Activated naive CD4-positive, alpha-beta T cell treated with anti-CD3 and anti-CD28 coated beads for 36 hours (primary cell): ENCODE data around the gene SH3BP5L. TPM values are rescaled to one million over a fixed set of nuclear protein-coding genes. Genes with fewer than 3 reads are reported as not detected.

Source experiments
- CTCF ChIA-PET: fragments of 350-600 bp; sonication (Branson Sonifier 250); formaldehyde crosslinking; loops from one replicate; lab custom pipeline; 2021; ENCODE audit warnings: antibody characterized with exemption; lab: Charles Lee
- DNase-seq: peaks from one replicate; pipeline ENCODE4 v3.0.0-alpha.2; 2020
- H3K27ac Mint-ChIP-seq: one replicate; pipeline ENCODE4 v1.8.0; 2021; ENCODE audit warnings: mild to moderate bottlenecking, mixed read lengths
- H3K27me3 Mint-ChIP-seq: one replicate; pipeline ENCODE4 v1.8.0; 2021; ENCODE audit warnings: low read depth, mixed read lengths
- H3K36me3 Mint-ChIP-seq: one replicate; pipeline ENCODE4 v1.8.0; 2021; ENCODE audit warnings: low read depth, mixed read lengths
- H3K4me1 Mint-ChIP-seq: one replicate; pipeline ENCODE4 v1.8.0; 2021; ENCODE audit warnings: low read depth, mixed read lengths
- H3K4me3 Mint-ChIP-seq: one replicate; pipeline ENCODE4 v1.8.0; 2021; ENCODE audit warnings: mild to moderate bottlenecking, moderate library complexity, mixed read lengths
- H3K9me3 Mint-ChIP-seq: one replicate; pipeline ENCODE4 v1.8.0; 2021; ENCODE audit warnings: mixed read lengths
- intact Hi-C: fragments of 100-400 bp; cut with micrococcal nuclease; formaldehyde crosslinking; loops from one replicate; pipeline ENCODE4 v1.15.1; 2023
- total RNA-seq, 2 experiments: library from RNA; stranded (reverse); gene quantifications; one replicate each; pipeline ENCODE4 v1.2.3, GENCODE V29; 2021

Gene SH3BP5L
- total RNA-seq, 2 experiments from 2014 or later, result 20.3 to 20.5 TPM

DNA sequence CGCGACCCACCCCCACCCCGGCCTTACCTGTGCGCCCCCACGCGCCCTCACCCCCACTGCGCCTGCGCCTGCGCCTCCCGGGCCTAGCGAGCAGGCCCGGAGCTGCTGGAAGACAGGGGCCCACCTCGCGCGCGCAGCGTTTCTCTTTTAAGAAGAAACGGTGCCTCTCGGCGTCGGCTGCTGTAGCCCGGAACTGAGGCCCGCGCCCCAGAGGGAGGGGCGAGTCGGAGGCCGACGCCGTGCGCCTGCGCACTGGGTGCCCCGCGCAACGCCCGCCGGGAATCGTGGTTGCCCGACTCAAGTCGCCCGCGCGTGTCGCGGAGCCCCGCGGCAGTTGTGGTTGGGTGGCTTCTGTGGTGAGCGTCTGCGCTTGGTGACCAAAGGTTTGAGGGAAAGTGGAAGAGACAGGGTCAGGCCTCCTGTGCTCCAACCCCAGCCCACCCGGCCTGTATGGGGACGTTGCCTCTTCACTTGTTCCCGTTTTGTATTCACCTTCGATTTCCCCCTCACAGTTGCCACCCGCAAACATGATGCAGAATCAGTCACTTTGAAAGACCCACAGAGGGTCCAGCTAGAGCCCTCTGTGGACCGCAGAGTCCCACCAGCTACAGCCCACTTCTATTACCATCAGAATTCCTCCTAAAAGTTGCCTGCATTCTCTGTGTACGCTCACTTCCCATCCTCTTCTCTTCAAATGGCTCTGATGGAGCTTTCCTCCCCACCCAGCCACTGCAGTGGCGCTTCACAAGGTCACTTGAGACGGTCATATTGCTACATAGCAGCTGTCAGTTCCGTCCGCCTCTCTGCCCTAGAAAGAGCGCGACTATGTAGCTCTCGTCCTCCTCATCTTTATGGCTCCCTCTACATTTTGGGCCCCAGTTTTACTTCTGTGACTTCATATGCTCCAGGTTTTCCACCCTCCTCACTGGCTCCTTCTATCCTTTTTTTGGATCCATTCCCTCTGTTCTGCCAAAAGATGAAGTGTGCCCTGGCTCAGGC is 33.5 kb upstream of the SH3BP5L start, which contains the start of gene ZNF692:
Gene ZNF692, minus strand, starts transcription at position 195 of the 999 bp plus-strand sequence. CDS start 776 bp downstream, outside the sequence.
- no peaks in the 10 kb centered on the region for H3K27me3 Mint-ChIP-seq
- H3K9me3 Mint-ChIP-seq, result no peaks in the 10 kb centered on the region
- CTCF ChIA-PET, result interaction anchor here (0.6 to 3.2 kb wide), 16 partner anchors 8 to 42 kb away, joined by 3 to 28 read pairs (median 4); partner anchors contain the start of genes SH3BP5L and ZNF672
- intact Hi-C loops, result loop anchor here (1.0 to 2.0 kb wide), 6 partner anchors 14 to 1926 kb away; partner anchors contain the start of genes PGBD2 and ZNF672
- peaks cover 65% of the 10 kb centered on the region for H3K4me1 Mint-ChIP-seq
- H3K4me3 Mint-ChIP-seq, result peak within 1 kb of the TSS; percentile 94
- peak within 1 kb of the TSS; percentile 93 for H3K27ac Mint-ChIP-seq
- DNase-seq, result peak; percentile 97
- H3K36me3 Mint-ChIP-seq, result peaks cover 30% of the 10 kb centered on the region

GRCh38 chr1:248858096-248858890 is 32.6 kb upstream of the SH3BP5L start:
- Mint-ChIP-seq H3K27ac (peak overlapping the region; percentile 93), H3K4me3 (peak overlapping the region; percentile 94), H3K36me3 (peaks cover 34% of the 10 kb centered on the region), H3K4me1 (peaks cover 64% of the 10 kb centered on the region), H3K27me3 (no peaks in the 10 kb centered on the region), H3K9me3 (no peaks in the 10 kb centered on the region)
- CTCF ChIA-PET, result interaction anchor here (0.6 to 3.2 kb wide), 11 partner anchors 8 to 36 kb away, joined by 3 to 28 read pairs (median 6); partner anchors contain the start of genes SH3BP5L and ZNF672
- DNase-seq, result peak; percentile 48
- intact Hi-C loops, result loop anchor here (1.0 to 2.0 kb wide), 2 partner anchors 66 to 1925 kb away; no protein-coding TSS in a partner anchor

GRCh38 chr1:248857749-248858095 is 32.0 kb upstream of the SH3BP5L start:
- H3K27me3 Mint-ChIP-seq, result no peaks in the 10 kb centered on the region
- no peak for DNase-seq
- peak overlapping the region; percentile 93 for H3K27ac Mint-ChIP-seq
- H3K4me3 Mint-ChIP-seq, result peak overlapping the region; percentile 94
- no peaks in the 10 kb centered on the region for H3K9me3 Mint-ChIP-seq
- CTCF ChIA-PET, result interaction anchor here (1.0 to 3.2 kb wide), 9 partner anchors 8 to 35 kb away, joined by 3 to 28 read pairs (median 11); partner anchors contain the start of genes SH3BP5L and ZNF672
- H3K36me3 Mint-ChIP-seq, result peaks cover 34% of the 10 kb centered on the region
- peaks cover 60% of the 10 kb centered on the region for H3K4me1 Mint-ChIP-seq
- intact Hi-C loops, result loop anchor here (1.0 to 2.0 kb wide), 2 partner anchors 67 to 1925 kb away; no protein-coding TSS in a partner anchor

DNA sequence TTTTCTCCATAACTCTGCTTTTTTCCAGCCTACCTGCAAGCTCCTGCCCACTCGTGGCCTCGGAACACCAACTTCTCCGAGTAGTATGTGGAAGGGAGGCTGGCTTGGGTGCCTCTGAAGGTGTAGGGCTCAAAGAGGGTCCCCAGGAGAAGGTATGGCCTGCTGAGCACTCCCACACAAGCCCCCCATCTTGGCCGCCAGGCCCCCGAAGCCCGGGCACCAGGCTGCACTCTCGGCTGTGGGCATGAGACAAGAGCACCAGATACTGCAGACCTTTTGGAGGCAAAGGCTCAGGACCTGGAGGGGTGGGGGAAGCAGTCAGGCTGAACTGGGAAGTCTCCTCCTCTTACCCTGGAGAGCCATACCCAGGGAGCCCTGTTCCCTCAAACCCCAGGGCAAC is 31.5 kb upstream of the SH3BP5L start:
- Mint-ChIP-seq H3K27me3 (no peaks in the 10 kb centered on the region), H3K4me3 (peak overlapping the region; percentile 94), H3K9me3 (no peaks in the 10 kb centered on the region), H3K36me3 (peaks cover 34% of the 10 kb centered on the region), H3K27ac (peak overlapping the region; percentile 93), H3K4me1 (peaks cover 55% of the 10 kb centered on the region)
- no peak for DNase-seq
- CTCF ChIA-PET, result interaction anchor here (1.1 to 2.7 kb wide), 2 partner anchors 16 to 20 kb away, joined by 4 to 15 read pairs; partner anchors contain the start of gene ZNF672
- intact Hi-C loops, result no loop called here

DNA sequence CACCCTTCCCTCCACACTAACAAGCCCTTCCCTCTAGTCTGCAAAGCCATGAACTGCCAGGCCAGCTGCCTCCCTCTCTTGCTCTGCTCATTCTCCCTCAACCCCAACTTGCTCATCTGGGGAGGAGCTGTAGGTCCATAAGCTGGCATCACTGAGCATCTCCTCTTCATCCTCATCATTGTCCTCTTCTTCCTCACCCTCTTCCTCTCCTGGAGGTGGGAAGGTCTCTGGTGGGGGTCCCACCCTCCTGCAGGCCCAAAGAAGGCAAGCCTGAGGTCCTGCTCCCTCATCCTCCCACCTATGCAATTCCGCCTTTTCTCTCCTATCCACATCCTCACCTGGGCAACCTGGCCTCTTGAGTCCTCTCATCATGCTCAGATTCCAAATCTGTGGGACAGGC is 30.5 kb upstream of the SH3BP5L start:
- Mint-ChIP-seq H3K9me3 (no peaks in the 10 kb centered on the region), H3K27me3 (no peaks in the 10 kb centered on the region), H3K27ac (no peak overlapping the region), H3K4me3 (no peak overlapping the region), H3K36me3 (peaks cover 34% of the 10 kb centered on the region), H3K4me1 (peaks cover 51% of the 10 kb centered on the region)
- no peak for DNase-seq
- CTCF ChIA-PET, result interaction anchor here (0.9 to 1.1 kb wide), 2 partner anchors 15 to 29 kb away, joined by 3 to 4 read pairs; no protein-coding TSS in a partner anchor
- intact Hi-C loops, result no loop called here

DNA sequence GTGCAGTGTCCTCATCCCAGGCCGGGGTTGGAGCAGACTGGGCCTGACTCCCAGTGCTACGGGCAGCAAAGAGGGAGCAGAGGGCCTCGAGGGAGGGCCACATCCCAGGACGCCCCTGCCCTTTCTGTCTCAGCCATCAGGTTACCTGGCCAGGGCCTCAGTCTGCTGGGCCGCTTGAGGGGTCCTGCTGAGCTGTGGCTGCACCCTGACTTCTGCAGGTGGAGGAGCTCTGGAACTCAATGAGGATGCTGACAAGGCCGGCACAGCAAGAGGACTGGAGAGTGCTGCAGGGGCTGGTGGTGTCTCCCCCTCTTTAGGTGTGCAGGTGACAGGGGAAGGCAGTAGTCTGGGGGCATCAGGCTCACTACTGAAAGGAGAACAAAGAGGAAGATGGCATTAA is 29.9 kb upstream of the SH3BP5L start:
- intact Hi-C loops, result no loop called here
- Mint-ChIP-seq H3K36me3 (peaks cover 34% of the 10 kb centered on the region), H3K4me3 (no peak overlapping the region), H3K9me3 (no peaks in the 10 kb centered on the region), H3K4me1 (peaks cover 51% of the 10 kb centered on the region), H3K27me3 (no peaks in the 10 kb centered on the region), H3K27ac (no peak overlapping the region)
- CTCF ChIA-PET, result interaction anchor here (0.9 kb wide), 1 partner anchor 28 kb away, joined by 3 read pairs; no protein-coding TSS in a partner anchor
- no peak for DNase-seq

DNA sequence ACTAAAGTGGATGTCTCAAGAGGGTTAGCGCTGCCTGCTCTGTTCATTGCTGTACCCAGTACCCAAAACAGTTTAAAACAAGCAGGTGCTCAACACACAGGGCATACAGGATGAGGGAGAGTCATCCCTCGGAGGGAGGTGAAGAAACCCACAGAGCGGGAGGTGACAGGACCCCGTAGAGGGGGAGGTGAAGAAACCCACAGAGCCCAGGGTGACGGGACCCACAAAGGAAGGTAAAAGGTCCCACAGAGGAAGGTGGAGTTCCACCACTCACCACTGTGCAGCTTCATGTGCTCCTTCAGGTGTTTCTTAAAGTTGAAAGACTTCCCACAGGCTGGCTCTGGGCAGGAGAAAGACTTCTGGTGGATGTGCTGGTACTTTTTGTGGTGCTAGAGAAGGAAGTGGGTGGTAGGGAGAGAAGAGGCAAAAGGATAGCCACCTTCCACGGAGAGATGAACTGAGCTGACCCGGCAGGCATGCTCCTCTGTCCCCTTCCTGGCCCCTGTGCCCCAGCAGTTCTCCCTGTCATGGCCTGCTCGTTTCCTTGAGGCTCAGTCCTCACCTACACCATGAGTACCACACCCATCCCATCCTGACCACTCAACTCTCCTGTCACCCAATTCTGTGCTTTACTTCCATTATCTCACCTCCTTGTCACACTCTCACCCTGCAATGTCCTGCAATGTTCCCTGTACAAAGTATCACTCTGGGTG is 28.1 kb upstream of the SH3BP5L start:
- no peak overlapping the region for H3K4me3 Mint-ChIP-seq
- intact Hi-C loops, result no loop called here
- peaks cover 40% of the 10 kb centered on the region for H3K4me1 Mint-ChIP-seq
- H3K27me3 Mint-ChIP-seq, result no peaks in the 10 kb centered on the region
- H3K27ac Mint-ChIP-seq, result peak overlapping the region; percentile 44
- peaks cover 37% of the 10 kb centered on the region for H3K36me3 Mint-ChIP-seq
- H3K9me3 Mint-ChIP-seq, result no peaks in the 10 kb centered on the region
- CTCF ChIA-PET, result no interaction called here
- DNase-seq, result no peak

DNA sequence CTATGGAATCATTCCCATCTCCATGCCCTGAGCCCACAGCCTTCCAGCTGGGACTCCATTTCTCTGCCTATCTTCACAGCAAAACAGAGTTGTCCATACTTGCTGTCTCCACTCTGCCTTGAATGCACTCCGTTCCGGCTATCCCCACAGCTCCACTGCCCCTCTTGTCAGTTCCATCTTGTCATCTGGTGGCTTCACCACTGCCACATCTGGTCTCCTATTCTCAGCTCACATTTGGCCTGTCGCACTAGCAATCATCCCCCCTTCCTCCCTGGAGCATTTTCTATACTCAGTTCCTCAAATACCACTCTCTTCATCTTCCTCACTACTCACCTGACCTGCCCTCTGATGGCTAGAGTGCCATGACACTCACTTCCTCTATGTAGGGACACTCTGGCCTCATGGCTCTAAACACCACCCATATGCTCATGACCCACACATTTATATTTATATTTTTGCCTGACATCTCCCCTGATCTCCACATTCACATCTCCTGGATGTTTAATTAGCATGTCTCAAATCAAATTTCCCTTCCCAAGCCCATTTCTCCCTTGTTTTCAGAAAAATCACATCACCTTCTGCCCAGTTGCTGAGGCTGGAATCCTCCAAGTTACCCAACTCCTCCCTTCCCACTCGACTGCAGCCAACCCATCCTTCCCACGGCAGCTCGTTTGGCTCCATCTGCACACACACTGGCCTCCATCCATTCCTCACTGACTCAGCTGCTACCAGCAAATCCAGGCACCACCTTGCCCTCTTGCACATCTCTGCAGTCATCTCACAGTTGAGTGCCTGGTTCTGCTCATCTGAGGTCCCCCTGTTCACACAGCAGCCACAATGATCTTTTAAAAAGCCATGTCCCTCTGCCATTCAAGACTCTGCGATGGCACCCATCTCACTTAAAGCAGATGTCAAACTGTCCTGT is 27.0 kb upstream of the SH3BP5L start:
- Mint-ChIP-seq H3K4me3 (no peak overlapping the region), H3K4me1 (peaks cover 40% of the 10 kb centered on the region), H3K36me3 (peaks cover 34% of the 10 kb centered on the region), H3K27ac (no peak overlapping the region), H3K9me3 (no peaks in the 10 kb centered on the region), H3K27me3 (no peaks in the 10 kb centered on the region)
- intact Hi-C loops, result no loop called here
- DNase-seq, result no peak
- CTCF ChIA-PET, result no interaction called here

- Mint-ChIP-seq H3K36me3 (peaks cover 29% of the 10 kb centered on the region), H3K4me3 (no peak overlapping the region), H3K9me3 (no peaks in the 10 kb centered on the region), H3K27me3 (no peaks in the 10 kb centered on the region), H3K4me1 (peaks cover 26% of the 10 kb centered on the region), H3K27ac (no peak overlapping the region)
- no peak for DNase-seq
- intact Hi-C loops, result no loop called here
- CTCF ChIA-PET, result interaction anchor here (0.6 kb wide), 1 partner anchor 8 kb away, joined by 3 read pairs; no protein-coding TSS in a partner anchor
These were observed 25.7 kb upstream of the SH3BP5L start for GRCh38 chr1:248851390-248851789.

GRCh38 chr1:248850536-248851251 is 25.0 kb upstream of the SH3BP5L start:
- H3K36me3 Mint-ChIP-seq, result peaks cover 25% of the 10 kb centered on the region
- no peak overlapping the region for H3K4me3 Mint-ChIP-seq
- H3K4me1 Mint-ChIP-seq, result peaks cover 19% of the 10 kb centered on the region
- DNase-seq, result no peak
- CTCF ChIA-PET, result interaction anchor here (0.6 to 1.1 kb wide), 2 partner anchors 8 to 9 kb away, joined by 3 to 6 read pairs; partner anchors contain the start of gene ZNF692
- no peaks in the 10 kb centered on the region for H3K27me3 Mint-ChIP-seq
- no peaks in the 10 kb centered on the region for H3K9me3 Mint-ChIP-seq
- no peak overlapping the region for H3K27ac Mint-ChIP-seq
- intact Hi-C loops, result no loop called here
